GM20431 (cell line): ENCODE measurements around the gene CBX3.

Experiments
- in situ Hi-C: fragments of 300-500 bp; cut with MseI, MboI; formaldehyde crosslinking; loops from one replicate; pipeline ENCODE4 v1.15.0; 2020; ENCODE audit warnings: low sequenced_read_pairs; ENCODE audit not compliant: unreplicated experiment

CBX3 gene

DNA sequence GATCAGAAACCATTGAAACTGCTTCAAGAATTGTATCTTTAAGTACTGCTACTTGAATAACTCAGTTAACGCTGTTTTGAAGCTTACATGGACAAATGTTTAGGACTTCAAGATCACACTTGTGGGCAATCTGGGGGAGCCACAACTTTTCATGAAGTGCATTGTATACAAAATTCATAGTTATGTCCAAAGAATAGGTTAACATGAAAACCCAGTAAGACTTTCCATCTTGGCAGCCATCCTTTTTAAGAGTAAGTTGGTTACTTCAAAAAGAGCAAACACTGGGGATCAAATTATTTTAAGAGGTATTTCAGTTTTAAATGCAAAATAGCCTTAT, 15.7 kb upstream of the CBX3 start:
- in situ Hi-C loops: loop anchor here (25.0 kb wide), 1 partner anchor 99 kb away; no protein-coding TSS in a partner anchor

- in situ Hi-C loops: loop anchor here (25.0 kb wide), 1 partner anchor 99 kb away; no protein-coding TSS in a partner anchor
Measured at GRCh38 chr7:26186364-26187311, 14.9 kb upstream of the CBX3 start.

- in situ Hi-C loops: loop anchor here (25.0 kb wide), 1 partner anchor 100 kb away; no protein-coding TSS in a partner anchor
Measured at GRCh38 chr7:26187380-26188205, 14.0 kb upstream of the CBX3 start.

DNA sequence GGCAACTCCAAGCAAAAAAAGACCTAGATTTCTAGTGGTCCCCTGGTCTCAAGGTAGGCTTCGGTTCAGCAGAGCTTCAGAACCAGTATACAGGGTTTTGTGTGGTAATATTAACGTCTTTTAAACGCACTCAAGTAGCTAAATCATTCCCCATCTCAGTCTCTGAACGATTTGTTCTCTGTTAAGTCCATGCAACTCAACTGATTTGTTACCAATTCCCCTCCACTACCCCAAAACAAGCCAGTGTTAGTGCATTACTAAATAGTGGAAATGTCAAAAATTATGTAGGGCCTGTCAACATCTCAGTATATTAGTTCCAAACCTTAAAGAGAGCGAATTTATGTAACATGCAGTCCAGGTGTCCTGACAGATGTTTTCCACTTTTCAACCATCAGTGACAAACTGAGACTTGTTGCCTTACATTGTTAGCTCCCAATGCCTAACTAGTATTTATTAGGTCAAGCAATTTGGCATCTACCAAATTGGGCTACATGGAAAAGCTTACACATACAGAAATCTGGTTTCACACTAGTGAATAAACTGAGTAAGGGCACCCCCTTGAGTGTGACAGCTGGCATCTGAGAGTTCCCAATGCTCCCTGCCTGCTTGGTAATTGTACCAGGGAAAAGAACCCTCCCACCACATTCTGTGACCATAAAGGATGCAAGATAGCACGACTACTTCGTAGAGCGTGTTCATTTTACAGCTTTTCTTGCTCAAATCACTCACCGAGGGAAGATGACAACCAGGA, 13.2 kb upstream of the CBX3 start:
- in situ Hi-C loops: loop anchor here (25.0 kb wide), 1 partner anchor 101 kb away; no protein-coding TSS in a partner anchor

DNA sequence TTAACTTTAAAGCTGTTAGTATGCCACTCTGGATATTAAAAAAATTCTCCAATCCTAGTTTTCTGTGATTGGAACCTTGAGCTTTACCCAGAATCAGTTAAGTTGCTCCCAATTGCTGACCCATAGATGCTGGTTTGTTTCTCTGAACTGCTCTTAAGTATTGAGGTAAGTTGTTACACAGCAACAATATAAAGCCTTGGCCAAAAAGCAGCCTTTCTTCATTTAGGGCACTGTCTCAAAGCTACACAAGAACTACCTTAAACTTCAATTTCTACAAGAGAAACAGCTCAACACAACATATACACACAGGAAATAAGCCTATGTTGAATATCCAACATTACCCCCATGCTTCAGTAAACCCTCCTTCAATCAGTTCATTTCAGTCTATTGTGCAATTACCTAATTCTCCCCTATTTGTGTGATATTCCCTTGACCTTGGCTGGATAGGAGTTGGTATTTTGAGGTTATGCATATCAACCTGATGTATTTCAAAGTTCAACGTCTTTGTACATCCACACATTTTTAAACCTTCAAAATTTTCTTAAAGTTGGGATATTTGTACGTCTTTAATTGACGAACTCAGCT, 12.5 kb upstream of the CBX3 start:
- in situ Hi-C loops: loop anchor here (25.0 kb wide), 1 partner anchor 102 kb away; no protein-coding TSS in a partner anchor

DNA sequence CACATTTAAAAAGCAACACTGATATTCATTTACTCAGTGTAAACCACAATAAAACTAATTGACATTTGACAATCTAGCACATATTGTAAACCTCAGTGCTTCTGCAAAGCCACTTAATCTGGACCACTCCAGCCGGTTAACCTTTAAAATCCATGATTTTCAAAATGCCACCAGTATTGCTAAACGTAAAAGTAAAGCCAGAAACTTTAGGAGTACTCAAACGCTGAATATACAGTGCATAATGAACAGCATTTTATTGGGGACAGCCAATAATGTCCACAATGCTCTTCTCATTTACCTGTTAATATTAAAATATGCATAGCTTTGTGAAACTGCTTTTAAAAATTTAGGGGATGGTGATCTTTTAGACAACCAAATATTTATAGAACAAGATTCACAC, 11.8 kb upstream of the CBX3 start:
- in situ Hi-C loops: loop anchor here (25.0 kb wide), 1 partner anchor 102 kb away; no protein-coding TSS in a partner anchor

GRCh38 chr7:26190417-26190869, 11.1 kb upstream of the CBX3 start:
- in situ Hi-C loops: loop anchor here (25.0 kb wide), 1 partner anchor 103 kb away; no protein-coding TSS in a partner anchor

DNA sequence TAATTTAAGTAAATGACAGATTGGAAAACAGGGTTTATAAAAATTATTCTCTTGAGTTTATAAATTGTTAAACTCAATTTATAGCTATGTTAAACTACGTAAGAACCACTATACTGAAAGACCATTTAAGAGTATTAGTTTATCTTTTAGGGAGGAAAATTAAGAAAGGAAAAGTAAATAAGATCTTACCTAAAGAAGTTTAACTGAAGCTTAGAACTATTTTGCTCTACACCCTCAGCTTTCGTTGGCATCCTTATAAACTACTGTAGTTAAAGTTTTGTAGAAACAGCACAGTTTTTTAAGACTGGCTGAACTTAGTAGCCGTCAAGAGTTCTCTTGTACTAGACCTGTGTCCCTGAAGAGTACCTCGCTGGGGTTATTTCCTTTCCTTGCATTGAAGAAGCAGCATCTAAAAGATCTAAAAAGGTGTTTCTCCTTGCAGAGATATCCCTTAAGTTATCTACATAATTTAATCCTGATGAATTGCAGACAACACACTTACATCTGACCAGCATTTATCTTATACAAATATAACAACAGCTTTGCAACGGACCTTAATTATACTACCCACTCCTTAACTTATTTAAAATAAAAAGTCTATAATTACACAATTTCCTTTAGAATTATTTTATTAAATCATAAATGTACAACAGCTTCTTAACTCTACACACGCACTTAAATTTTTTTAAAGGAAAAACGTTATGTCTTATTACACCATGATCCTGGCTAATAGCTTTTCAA, 10.1 kb upstream of the CBX3 start:
- in situ Hi-C loops: loop anchor here (25.0 kb wide), 1 partner anchor 104 kb away; no protein-coding TSS in a partner anchor

DNA sequence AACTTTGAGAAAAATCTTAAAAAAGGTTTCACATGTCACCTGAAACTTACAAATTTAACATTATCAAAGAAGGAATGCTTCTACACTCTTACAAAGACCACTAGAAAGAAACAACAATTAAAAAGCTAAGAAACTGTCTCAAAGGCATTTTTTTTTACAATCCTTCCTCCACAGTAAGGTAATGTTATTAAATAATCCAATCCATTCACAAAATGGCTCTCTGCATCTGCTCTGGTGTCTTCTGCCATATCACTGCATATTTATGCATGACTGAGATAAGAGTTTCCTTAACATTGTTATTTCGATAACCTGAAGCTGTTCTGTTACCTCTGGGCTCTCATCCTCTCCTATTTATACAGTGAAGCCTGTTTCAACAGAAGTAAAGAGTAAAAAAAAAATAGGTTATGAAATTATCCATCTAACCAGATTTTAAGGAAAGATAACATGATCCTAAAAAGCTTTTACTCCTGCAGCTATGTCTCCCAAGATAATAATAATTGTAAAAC, 9.5 kb upstream of the CBX3 start:
- in situ Hi-C loops: loop anchor here (25.0 kb wide), 1 partner anchor 105 kb away; no protein-coding TSS in a partner anchor

DNA sequence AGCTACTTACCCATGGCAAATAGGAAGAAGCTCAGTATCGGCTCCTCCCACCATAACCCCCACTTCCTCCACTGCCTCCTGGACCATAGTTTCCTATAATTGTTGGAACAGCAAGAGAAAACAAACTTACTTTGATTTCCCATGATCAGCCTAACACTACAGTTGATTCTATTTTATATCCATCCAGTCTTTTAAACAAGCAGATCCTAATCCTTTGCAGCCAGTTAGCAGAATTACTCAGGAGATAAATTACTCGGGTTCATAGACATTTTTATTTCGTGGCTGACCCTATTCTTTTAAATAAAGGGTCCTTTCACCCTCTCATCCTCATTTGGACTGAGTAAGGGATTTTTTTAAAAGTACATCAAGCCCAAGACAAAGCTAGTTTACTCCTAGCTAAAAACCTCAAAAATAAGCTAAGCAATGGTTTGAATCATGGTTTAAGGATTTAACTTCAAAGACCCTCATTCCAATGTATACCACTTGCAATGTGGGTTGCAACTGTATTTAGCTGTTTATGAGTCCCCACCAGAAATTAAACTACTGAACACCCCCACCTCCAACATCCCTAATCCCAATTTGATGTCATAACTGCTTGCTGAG, 9.0 kb upstream of the CBX3 start:
- in situ Hi-C loops: loop anchor here (25.0 kb wide), 1 partner anchor 105 kb away; no protein-coding TSS in a partner anchor

DNA sequence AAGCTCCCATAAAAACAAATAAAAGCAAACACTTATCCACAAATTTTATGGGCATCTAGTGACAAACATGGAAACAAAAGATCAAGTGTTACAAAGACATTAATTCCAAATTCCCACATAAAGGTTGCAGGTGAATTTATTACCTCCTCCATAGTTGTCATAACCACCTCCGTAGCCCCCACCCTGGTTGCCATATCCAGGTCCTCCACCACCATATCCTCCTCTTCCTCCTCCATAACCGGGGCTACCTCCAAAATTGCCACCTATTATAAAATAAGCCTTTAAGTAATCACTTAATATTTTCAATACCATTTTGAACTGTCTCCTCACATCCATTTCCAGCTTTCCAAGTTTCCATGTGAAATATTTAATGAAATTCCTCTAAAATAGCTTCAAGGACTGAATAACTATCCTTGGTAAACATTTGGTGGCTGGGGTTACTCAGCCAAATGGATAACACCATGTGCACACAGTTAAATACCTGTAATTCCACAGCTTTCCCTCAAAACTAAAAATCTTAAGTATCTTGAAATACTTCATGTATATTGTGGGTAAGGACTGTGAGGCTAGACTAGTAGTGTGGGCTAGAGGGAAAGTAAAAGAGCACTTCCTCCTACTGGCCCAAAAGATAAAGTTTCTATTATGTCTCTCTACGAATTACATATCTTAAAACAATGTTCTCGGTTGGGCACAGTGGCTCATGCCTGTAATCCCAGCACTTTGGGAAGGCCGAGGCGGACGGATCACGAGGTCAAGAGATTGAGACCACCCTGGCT, 7.9 kb upstream of the CBX3 start:
- in situ Hi-C loops: loop anchor here (25.0 kb wide), 1 partner anchor 106 kb away; no protein-coding TSS in a partner anchor

GRCh38 chr7:26194764-26195163, 6.8 kb upstream of the CBX3 start:
- in situ Hi-C loops: loop anchor here (25.0 kb wide), 1 partner anchor 107 kb away; no protein-coding TSS in a partner anchor

DNA sequence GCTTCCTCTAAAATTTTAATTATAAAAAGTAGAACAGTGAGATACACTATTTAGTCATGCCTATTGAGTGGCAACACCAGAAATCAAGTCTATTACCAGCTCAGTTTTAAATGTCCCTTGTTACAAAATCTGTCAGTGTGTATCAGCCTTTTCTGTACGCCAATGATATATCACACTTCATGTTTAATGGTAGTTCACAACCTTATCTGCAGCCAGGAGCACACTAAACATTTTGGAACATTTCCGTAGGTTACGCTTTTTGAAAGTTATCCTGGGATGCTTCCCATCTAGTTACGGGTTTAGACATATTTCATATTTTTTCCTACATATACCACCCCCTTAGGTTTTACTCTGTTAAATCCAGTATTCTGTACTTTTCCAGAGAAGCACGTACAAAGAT, 6.4 kb upstream of the CBX3 start:
- in situ Hi-C loops: loop anchor here (25.0 kb wide), 1 partner anchor 108 kb away; no protein-coding TSS in a partner anchor

- in situ Hi-C loops: loop anchor here (25.0 kb wide), 1 partner anchor 109 kb away; no protein-coding TSS in a partner anchor
Measured at GRCh38 chr7:26195867-26196657, 5.5 kb upstream of the CBX3 start.

GRCh38 chr7:26197153-26198115, 4.1 kb upstream of the CBX3 start:
- in situ Hi-C loops: loop anchor here (25.0 kb wide), 1 partner anchor 110 kb away; no protein-coding TSS in a partner anchor
